Measurements from ENCODE around the gene ACCS. TPM values are rescaled to one million over a fixed set of nuclear protein-coding genes. Genes with fewer than 3 reads are reported as not detected.

ACCS gene
- 10 to 100 TPM in 3 of 4 donors, 1 to 10 TPM in 1; 7.0 to 62.6 (median 30.8) TPM for polyA plus RNA-seq
- long read RNA-seq, donor 1, partial matches to known transcripts, result 0 of 5 reads
- long read RNA-seq, donor 1, other reads (novel, unspliced or antisense), result 0 of 5 reads
- long read RNA-seq, donor 2, result 0 reads
- long read RNA-seq, donor 3, partial matches to known transcripts, result 6 of 6 reads
- long read RNA-seq, donor 3, other reads (novel, unspliced or antisense), result 0 of 6 reads
- long read RNA-seq, donor 4, result 0 reads
- long read RNA-seq, donor 5, result 0 reads
- long read RNA-seq, donor 6, result 0 reads
- long read RNA-seq, donor 7, result 0 reads
- long read RNA-seq, donor 8, result 0 reads
- long read RNA-seq, donor 9, partial matches to known transcripts, result 0 of 1 reads
- long read RNA-seq, donor 9, other reads (novel, unspliced or antisense), result 0 of 1 reads
- long read RNA-seq, donor 10, partial matches to known transcripts, result 0 of 1 reads
- long read RNA-seq, donor 10, other reads (novel, unspliced or antisense), result 0 of 1 reads

- peaks cover 0 to 11% (median 0%) of the 10 kb centered on the region in 3 donors for H3K36me3 ChIP-seq (ENCODE audit: control insufficient read depth in 3 of 3, insufficient read depth in 2 of 3, low read depth in 1 of 3, low read length in 3 of 3)
- no peaks in the 10 kb centered on the region for H3K27me3 ChIP-seq (ENCODE audit: control insufficient read depth in 3 of 3, insufficient read depth in 3 of 3, low read length in 3 of 3)
- peak; percentile 90 to 98 for DNase-seq
- 0 to 1% (median 1%) methylated on average over 67 to 70 of the region's 70 CpGs for WGBS, 3 donors
- peaks cover 4 to 13% (median 5%) of the 10 kb centered on the region in 3 donors for H3K4me1 ChIP-seq (ENCODE audit: control insufficient read depth in 3 of 3, insufficient read depth in 2 of 3, low read depth in 1 of 3, low read length in 2 of 3)
- no peaks in the 10 kb centered on the region for H3K9me3 ChIP-seq (ENCODE audit: control insufficient read depth in 2 of 2, insufficient read depth in 1 of 2, low read depth in 1 of 2, low read length in 1 of 2)
- FAIRE-seq, result no peak
- H3K27ac ChIP-seq (ENCODE audit: low read depth in 1 of 3, low read length in 2 of 3), result peak within 1 kb of the TSS; percentile 79 to 94 (median 86)
- H3K4me3 ChIP-seq (ENCODE audit: low read depth in 1 of 3, low read length in 3 of 3), result peak within 1 kb of the TSS; percentile 49 to 92 (median 83)
Observed at GRCh38 chr11:44065841-44066731, at the start of gene ACCS. Gene ACCS (plus strand): TSS chr11:44066270. CDS start chr11:44067628, 1,358 bp downstream.

DNA sequence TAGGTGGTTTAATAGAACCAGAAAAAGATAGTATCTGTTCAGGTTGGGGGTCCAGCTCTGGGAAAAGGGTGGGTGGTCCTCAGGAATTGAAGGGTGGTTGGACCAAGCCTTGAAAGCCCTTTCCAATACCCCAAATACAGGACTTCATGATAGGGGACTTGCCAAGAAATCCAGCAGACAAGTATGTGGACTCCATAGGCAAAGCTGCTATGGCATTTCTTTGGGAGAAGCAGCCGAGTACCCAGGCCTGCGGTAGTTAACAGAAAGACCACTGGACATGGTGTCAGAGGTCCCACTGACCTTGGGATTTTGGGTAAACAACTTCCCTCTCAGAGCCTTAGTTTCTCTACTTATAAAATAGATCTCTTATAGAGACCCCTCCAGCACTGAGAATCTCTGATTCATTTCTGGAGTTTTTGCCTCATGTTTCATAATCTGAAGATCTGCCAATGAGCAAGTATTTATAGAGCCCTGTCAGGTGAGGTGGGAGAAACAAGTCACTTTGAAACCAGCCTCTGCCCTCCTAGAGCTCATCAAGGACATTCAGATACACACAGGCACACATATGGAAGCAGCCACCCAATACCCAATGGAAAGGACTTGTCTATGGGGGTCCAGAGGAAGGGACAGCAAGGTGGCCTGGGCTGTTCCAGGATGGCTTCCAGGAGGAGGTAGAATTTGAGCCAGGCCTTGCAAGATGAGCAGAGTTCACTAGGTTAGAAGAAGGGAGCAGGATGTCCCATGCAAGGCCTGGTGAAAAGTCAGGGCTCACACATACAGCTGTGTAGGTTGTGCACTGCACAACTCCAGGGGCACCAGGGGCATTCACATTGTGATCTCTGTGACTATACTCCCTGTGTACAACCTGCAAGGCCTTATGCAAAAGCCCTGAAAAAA, 49.3 kb upstream of the ACCS start:
- H3K4me3 ChIP-seq (ENCODE audit: low read depth in 1 of 3, low read length in 3 of 3), result no peak overlapping the region
- H3K36me3 ChIP-seq (ENCODE audit: control insufficient read depth in 3 of 3, insufficient read depth in 2 of 3, low read depth in 1 of 3, low read length in 3 of 3), result no peaks in the 10 kb centered on the region
- 80 to 98% (median 86%) methylated on average over 2 of the region's 2 CpGs for WGBS, 3 donors
- H3K9me3 ChIP-seq (ENCODE audit: control insufficient read depth in 2 of 2, insufficient read depth in 1 of 2, low read depth in 1 of 2, low read length in 1 of 2), result no peaks in the 10 kb centered on the region
- no peak overlapping the region for H3K27ac ChIP-seq (ENCODE audit: low read depth in 1 of 3, low read length in 2 of 3)
- no peak for DNase-seq
- peaks cover 0 to 4% (median 0%) of the 10 kb centered on the region in 3 donors for H3K27me3 ChIP-seq (ENCODE audit: control insufficient read depth in 3 of 3, insufficient read depth in 3 of 3, low read length in 3 of 3)
- FAIRE-seq, result no peak
- no peaks in the 10 kb centered on the region for H3K4me1 ChIP-seq (ENCODE audit: control insufficient read depth in 3 of 3, insufficient read depth in 2 of 3, low read depth in 1 of 3, low read length in 2 of 3)

DNA sequence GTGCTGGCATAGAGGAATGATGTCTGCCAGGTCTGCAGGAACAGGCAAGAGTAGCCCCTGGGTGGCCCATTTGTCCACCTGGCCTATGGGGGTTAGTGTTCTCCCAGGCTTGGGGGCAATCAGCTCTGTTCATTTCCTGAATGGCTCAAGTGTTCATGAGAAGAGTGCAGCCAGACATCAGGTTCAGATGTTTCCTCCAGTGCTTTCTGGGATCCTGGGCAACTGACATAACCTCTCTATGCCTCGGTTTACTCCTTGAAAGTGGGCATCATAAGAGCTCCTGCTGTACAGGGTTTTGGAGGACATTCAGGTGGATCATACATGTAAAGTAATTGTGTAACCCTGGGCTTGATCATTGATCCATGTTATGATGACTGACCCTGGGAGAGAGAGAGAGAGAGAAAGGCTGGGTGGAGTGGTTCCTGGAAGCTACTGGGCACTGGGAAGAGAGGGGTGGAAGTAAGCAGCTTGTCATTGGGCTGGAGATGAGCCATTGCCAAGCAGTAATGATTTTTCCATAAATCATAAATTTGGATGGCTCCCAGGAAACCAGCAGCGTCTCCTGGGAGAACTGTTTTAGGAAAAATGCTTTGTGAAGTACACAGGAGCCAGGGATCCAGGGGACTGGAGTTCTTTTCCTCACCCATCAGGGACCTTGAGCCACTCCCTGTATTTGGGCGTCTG, 48.5 kb upstream of the ACCS start:
- Histone ChIP-seq H3K9me3 (ENCODE audit: control insufficient read depth in 2 of 2, insufficient read depth in 1 of 2, low read depth in 1 of 2, low read length in 1 of 2) (no peaks in the 10 kb centered on the region), H3K4me1 (ENCODE audit: control insufficient read depth in 3 of 3, insufficient read depth in 2 of 3, low read depth in 1 of 3, low read length in 2 of 3) (no peaks in the 10 kb centered on the region), H3K27ac (ENCODE audit: low read depth in 1 of 3, low read length in 2 of 3) (no peak overlapping the region), H3K27me3 (ENCODE audit: control insufficient read depth in 3 of 3, insufficient read depth in 3 of 3, low read length in 3 of 3) (peaks cover 0 to 4% (median 0%) of the 10 kb centered on the region in 3 donors), H3K36me3 (ENCODE audit: control insufficient read depth in 3 of 3, insufficient read depth in 2 of 3, low read depth in 1 of 3, low read length in 3 of 3) (no peaks in the 10 kb centered on the region), H3K4me3 (ENCODE audit: low read depth in 1 of 3, low read length in 3 of 3) (no peak overlapping the region)
- FAIRE-seq, result no peak
- WGBS, 3 donors, result 33 to 56% (median 33%) methylated on average over 3 of the region's 3 CpGs
- no peak for DNase-seq

- Histone ChIP-seq H3K9me3 (ENCODE audit: control insufficient read depth in 2 of 2, insufficient read depth in 1 of 2, low read depth in 1 of 2, low read length in 1 of 2) (no peaks in the 10 kb centered on the region), H3K36me3 (ENCODE audit: control insufficient read depth in 3 of 3, insufficient read depth in 2 of 3, low read depth in 1 of 3, low read length in 3 of 3) (no peaks in the 10 kb centered on the region), H3K4me1 (ENCODE audit: control insufficient read depth in 3 of 3, insufficient read depth in 2 of 3, low read depth in 1 of 3, low read length in 2 of 3) (no peaks in the 10 kb centered on the region), H3K4me3 (ENCODE audit: low read depth in 1 of 3, low read length in 3 of 3) (no peak overlapping the region), H3K27me3 (ENCODE audit: control insufficient read depth in 3 of 3, insufficient read depth in 3 of 3, low read length in 3 of 3) (peaks cover 0 to 4% (median 0%) of the 10 kb centered on the region in 3 donors), H3K27ac (ENCODE audit: low read depth in 1 of 3, low read length in 2 of 3) (no peak overlapping the region)
- no peak for DNase-seq
- WGBS, 3 donors, result 0 to 15% (median 7%) methylated on average over 4 of the region's 4 CpGs
- no peak for FAIRE-seq
Observed at GRCh38 chr11:44018127-44018521, 47.9 kb upstream of the ACCS start.

DNA sequence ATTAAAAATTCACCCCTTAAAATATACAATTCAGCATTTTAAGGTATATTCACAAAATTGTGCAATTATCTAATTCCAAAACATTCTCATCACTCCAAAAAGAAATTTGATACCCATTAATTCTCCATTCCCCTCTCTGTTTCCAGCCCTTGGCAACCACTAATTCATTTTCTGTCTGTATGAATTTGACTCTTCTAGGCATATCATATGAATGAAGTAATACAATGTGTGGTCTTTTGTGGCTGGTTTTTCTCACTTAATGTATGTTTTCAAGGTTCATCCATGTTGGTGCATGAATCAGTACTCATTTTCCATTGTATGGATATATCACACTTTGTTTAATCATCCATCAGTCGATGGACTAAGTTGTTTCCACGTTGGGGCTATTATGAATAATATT, 47.2 kb upstream of the ACCS start:
- H3K4me3 ChIP-seq (ENCODE audit: low read depth in 1 of 3, low read length in 3 of 3), result no peak overlapping the region
- DNase-seq (no peak), FAIRE-seq (no peak)
- no peaks in the 10 kb centered on the region for H3K4me1 ChIP-seq (ENCODE audit: control insufficient read depth in 3 of 3, insufficient read depth in 2 of 3, low read depth in 1 of 3, low read length in 2 of 3)
- no peaks in the 10 kb centered on the region for H3K9me3 ChIP-seq (ENCODE audit: control insufficient read depth in 2 of 2, insufficient read depth in 1 of 2, low read depth in 1 of 2, low read length in 1 of 2)
- peaks cover 0 to 4% (median 0%) of the 10 kb centered on the region in 3 donors for H3K27me3 ChIP-seq (ENCODE audit: control insufficient read depth in 3 of 3, insufficient read depth in 3 of 3, low read length in 3 of 3)
- 52 to 60% (median 58%) methylated on average over 2 of the region's 2 CpGs for WGBS, 3 donors
- no peak overlapping the region for H3K27ac ChIP-seq (ENCODE audit: low read depth in 1 of 3, low read length in 2 of 3)
- H3K36me3 ChIP-seq (ENCODE audit: control insufficient read depth in 3 of 3, insufficient read depth in 2 of 3, low read depth in 1 of 3, low read length in 3 of 3), result no peaks in the 10 kb centered on the region

DNA sequence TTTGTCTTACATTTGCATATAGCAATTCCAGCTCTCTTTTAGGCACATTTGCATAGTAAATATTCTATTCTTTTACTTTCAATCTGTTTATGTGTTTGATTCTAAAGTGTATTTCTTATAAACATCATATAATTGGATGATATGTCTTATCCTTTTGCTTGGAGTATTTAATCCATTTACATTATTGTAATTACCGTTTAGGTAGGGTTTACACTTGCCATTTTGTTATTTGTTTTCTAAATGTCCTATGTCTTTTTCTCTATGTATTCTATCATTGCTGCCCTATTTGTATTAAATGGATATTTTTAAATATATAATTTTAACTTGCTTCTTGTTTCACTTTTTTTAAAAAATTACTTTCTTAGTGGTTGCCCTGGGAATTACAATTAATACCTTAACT, 41.1 kb upstream of the ACCS start:
- Histone ChIP-seq H3K27me3 (ENCODE audit: control insufficient read depth in 3 of 3, insufficient read depth in 3 of 3, low read length in 3 of 3) (no peaks in the 10 kb centered on the region), H3K4me3 (ENCODE audit: low read depth in 1 of 3, low read length in 3 of 3) (no peak overlapping the region), H3K9me3 (ENCODE audit: control insufficient read depth in 2 of 2, insufficient read depth in 1 of 2, low read depth in 1 of 2, low read length in 1 of 2) (no peaks in the 10 kb centered on the region), H3K27ac (ENCODE audit: low read depth in 1 of 3, low read length in 2 of 3) (no peak overlapping the region), H3K4me1 (ENCODE audit: control insufficient read depth in 3 of 3, insufficient read depth in 2 of 3, low read depth in 1 of 3, low read length in 2 of 3) (no peaks in the 10 kb centered on the region), H3K36me3 (ENCODE audit: control insufficient read depth in 3 of 3, insufficient read depth in 2 of 3, low read depth in 1 of 3, low read length in 3 of 3) (no peaks in the 10 kb centered on the region)
- DNase-seq (no peak), FAIRE-seq (no peak)
- 91 to 95% (median 93%) methylated on average over 1 of the region's 1 CpG for WGBS, 3 donors

DNA sequence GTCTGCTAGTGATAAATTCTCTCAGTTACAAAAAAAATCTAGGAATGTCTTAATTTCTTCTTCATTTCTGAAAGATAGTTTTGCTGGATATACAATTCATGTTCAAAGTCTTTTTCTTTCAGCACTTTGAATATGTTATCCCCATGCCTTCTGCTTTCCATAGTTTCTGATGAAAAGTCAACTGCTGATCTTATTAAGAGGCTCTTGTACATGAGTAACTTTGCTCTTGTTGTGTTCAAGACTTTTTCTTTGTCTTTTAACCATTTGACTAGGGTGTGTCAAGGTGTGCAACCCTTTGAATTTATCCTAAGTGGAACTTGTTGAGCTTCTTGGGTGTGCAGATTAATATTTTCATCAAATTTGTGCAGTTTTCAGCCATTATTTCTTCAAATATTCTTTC, 40.3 kb upstream of the ACCS start:
- no peaks in the 10 kb centered on the region for H3K4me1 ChIP-seq (ENCODE audit: control insufficient read depth in 3 of 3, insufficient read depth in 2 of 3, low read depth in 1 of 3, low read length in 2 of 3)
- DNase-seq (no peak), FAIRE-seq (no peak)
- peaks cover 0 to under 1% (median 0%) of the 10 kb centered on the region in 3 donors for H3K27me3 ChIP-seq (ENCODE audit: control insufficient read depth in 3 of 3, insufficient read depth in 3 of 3, low read length in 3 of 3)
- H3K9me3 ChIP-seq (ENCODE audit: control insufficient read depth in 2 of 2, insufficient read depth in 1 of 2, low read depth in 1 of 2, low read length in 1 of 2), result no peaks in the 10 kb centered on the region
- no peaks in the 10 kb centered on the region for H3K36me3 ChIP-seq (ENCODE audit: control insufficient read depth in 3 of 3, insufficient read depth in 2 of 3, low read depth in 1 of 3, low read length in 3 of 3)
- no peak overlapping the region for H3K4me3 ChIP-seq (ENCODE audit: low read depth in 1 of 3, low read length in 3 of 3)
- H3K27ac ChIP-seq (ENCODE audit: low read depth in 1 of 3, low read length in 2 of 3), result no peak overlapping the region
